HG03575 (cell line): Measurements from ENCODE around the gene BIVM.

Experiments
- ATAC-seq: cut with Tn5 transposase; IDR thresholded peaks from one replicate; pipeline ENCODE4 v1.9.1; 2021; ENCODE audit not compliant: unreplicated experiment, insufficient number of reproducible peaks, low FRiP score; ENCODE audit errors: extremely low read depth

BIVM gene

GRCh38 chr13:102825921-102826706 is 27.2 kb downstream of the BIVM start:
- ATAC-seq = no peak

GRCh38 chr13:102830646-102831045 is 31.7 kb downstream of the BIVM start:
- no peak for ATAC-seq

GRCh38 chr13:102836471-102836870 is 37.6 kb downstream of the BIVM start:
- no peak for ATAC-seq

GRCh38 chr13:102838273-102838672 is 39.4 kb downstream of the BIVM start:
- no peak for ATAC-seq

- no peak for ATAC-seq
Measured at GRCh38 chr13:102838982-102839381, 40.1 kb downstream of the BIVM start.

GRCh38 chr13:102839462-102839861 is 40.5 kb downstream of the BIVM start:
- ATAC-seq = no peak

GRCh38 chr13:102845289-102845629 is 46.3 kb downstream of the BIVM start:
- ATAC-seq = peak; percentile 5

GRCh38 chr13:102845630-102846260 is 46.8 kb downstream of the BIVM start, which contains the start of gene ERCC5:
TSS of gene ERCC5 (plus strand) at chr13:102846032. CDS start at chr13:102846267, 235 bp downstream.
- ATAC-seq = peak; percentile 62

- ATAC-seq = peak; percentile 28
Measured at GRCh38 chr13:102846261-102847015, 47.5 kb downstream of the BIVM start.

GRCh38 chr13:102847272-102848234 is 48.6 kb downstream of the BIVM start:
- ATAC-seq = no peak

- no peak for ATAC-seq
Measured at GRCh38 chr13:102848956-102849355, 50.0 kb downstream of the BIVM start.

- no peak for ATAC-seq
Measured at GRCh38 chr13:102852556-102852955, 53.6 kb downstream of the BIVM start.

- no peak for ATAC-seq
Measured at GRCh38 chr13:102854675-102855074, 55.8 kb downstream of the BIVM start.

GRCh38 chr13:102856557-102856956 is 57.6 kb downstream of the BIVM start:
- ATAC-seq = no peak

GRCh38 chr13:102862624-102863210 is 63.8 kb downstream of the BIVM start:
- no peak for ATAC-seq

GRCh38 chr13:102863590-102863989 is 64.7 kb downstream of the BIVM start:
- no peak for ATAC-seq

- no peak for ATAC-seq
Measured at GRCh38 chr13:102868366-102868936, 69.5 kb downstream of the BIVM start.
